A673 (cell line): ENCODE results near the gene CYP4F12. TPM values are rescaled to one million over a fixed set of nuclear protein-coding genes. Genes with fewer than 3 reads are reported as not detected.

Experiments used
- BruUV-seq: library from RNA; stranded (reverse); fragments of 400-500 nt; replicated peaks from 2 replicates; lab custom pipeline; 2021; lab: Mats Ljungman, UMichigan
- CTCF ChIA-PET: fragments of 300-600 bp; sonication (Branson Sonifier 250); formaldehyde crosslinking; loops from one replicate; lab custom pipeline; 2022; ENCODE audit warnings: antibody characterized with exemption; lab: Charles Lee
- POLR2A ChIA-PET: fragments of 300-600 bp; sonication (Branson Sonifier 250); formaldehyde crosslinking; loops from one replicate; lab custom pipeline; 2022; ENCODE audit warnings: antibody characterized with exemption; ENCODE audit not compliant: low non-redundant PET; lab: Charles Lee
- DNase-seq: peaks from one replicate; pipeline ENCODE4 v3.0.0-alpha.2; 2015; ENCODE audit warnings: low spot score
- H3K27ac ChIP-seq: fragments of 200-600 bp; sonication (generic); 2 replicates; pipeline ENCODE4 v1.5.1; 2016; ENCODE audit warnings: mixed run types, low read depth, mild to moderate bottlenecking, mixed read lengths, antibody characterized with exemption, low read length; ENCODE audit not compliant: poor library complexity, severe bottlenecking
- H3K27me3 ChIP-seq: fragments of 200-600 bp; sonication (generic); replicated peaks from 2 replicates; pipeline ENCODE4 v1.6.1; 2017; ENCODE audit warnings: mixed run types, low read depth, mild to moderate bottlenecking, mixed read lengths, antibody characterized with exemption, low read length; ENCODE audit not compliant: insufficient read depth, poor library complexity
- H3K36me3 ChIP-seq: fragments of 200-600 bp; sonication (generic); 2 replicates; pipeline ENCODE4 v1.6.1; 2016; ENCODE audit warnings: mixed run types, mild to moderate bottlenecking, mixed read lengths, antibody characterized with exemption, low read length; ENCODE audit not compliant: insufficient read depth, poor library complexity, severe bottlenecking
- H3K4me1 ChIP-seq: fragments of 200-600 bp; sonication (generic); 2 replicates; pipeline ENCODE4 v1.6.1; 2017; ENCODE audit warnings: mixed run types, mild to moderate bottlenecking, mixed read lengths, antibody characterized with exemption, low read length; ENCODE audit not compliant: insufficient read depth, poor library complexity, severe bottlenecking
- H3K4me3 ChIP-seq: fragments of 200-600 bp; sonication (generic); 2 replicates; pipeline ENCODE4 v1.5.1; 2016; ENCODE audit warnings: low read depth, mixed run types, mild to moderate bottlenecking, mixed read lengths, low read length; ENCODE audit not compliant: poor library complexity, severe bottlenecking
- H3K9me3 ChIP-seq: fragments of 200-600 bp; sonication (generic); 2 replicates; pipeline ENCODE4 v1.6.1; 2016; ENCODE audit warnings: mixed run types, low read depth, mild to moderate bottlenecking, mixed read lengths, antibody characterized with exemption, low read length; ENCODE audit not compliant: poor library complexity, severe bottlenecking
- CTCF ChIP-seq: fragments of 300-800, 200-600 bp; sonication (generic); conservative IDR thresholded peaks from 2 replicates; pipeline ENCODE4 v1.5.1; 2017; ENCODE audit warnings: low read depth, mild to moderate bottlenecking, antibody characterized with exemption, low read length, moderate library complexity, mixed read lengths
- EZH2 ChIP-seq: fragments of 200-600 bp; sonication (generic); IDR thresholded peaks from 2 replicates; pipeline ENCODE4 v1.6.1; 2017; ENCODE audit warnings: borderline replicate concordance, low read depth, mild to moderate bottlenecking, mixed read lengths, antibody characterized with exemption, low read length; ENCODE audit not compliant: poor library complexity, severe bottlenecking
- intact Hi-C: fragments of 100-400 bp; cut with micrococcal nuclease; formaldehyde crosslinking; loops from one replicate; pipeline ENCODE4 v1.10.0; 2022; ENCODE audit not compliant: unreplicated experiment
- total RNA-seq: library from RNA; stranded (reverse); gene quantifications from 2 replicates; pipeline ENCODE4 v1.2.3, GENCODE V29; 2021

Gene CYP4F12
- total RNA-seq, 1 experiment from 2014 or later: not detected

GRCh38 chr19:15740785-15741184, 67.9 kb downstream of the CYP4F12 start:
- intact Hi-C loops: no loop called here
- H3K27me3 ChIP-seq: peaks cover 30% of the 10 kb centered on the region
- ChIA-PET CTCF (no interaction called here), POLR2A (no interaction called here)
- TF ChIP-seq CTCF (no peak), EZH2 (no peak)
- no TSS peak for BruUV-seq
- no peaks in the 10 kb centered on the region for H3K4me1 ChIP-seq
- no peak for DNase-seq
- H3K9me3 ChIP-seq: no peaks in the 10 kb centered on the region
- no peak overlapping the region for H3K27ac ChIP-seq
- no peaks in the 10 kb centered on the region for H3K36me3 ChIP-seq
- H3K4me3 ChIP-seq: no peak overlapping the region

Other genes with a start within 250 kb of the CYP4F12 start
- gene WIZ, start 223.1 kb upstream of the CYP4F12 start, total RNA-seq: 72.3 and 73.7 TPM in 2 replicates
- gene RASAL3, start 208.5 kb upstream of the CYP4F12 start, total RNA-seq: 1.1 TPM in 2 replicates
- 3.5 and 4.7 TPM in 2 replicates for gene PGLYRP2, start 193.6 kb upstream of the CYP4F12 start, total RNA-seq
- 78.3 and 79.7 TPM in 2 replicates for gene CYP4F22, start 164.6 kb upstream of the CYP4F12 start, total RNA-seq
- gene CYP4F8, start 57.9 kb upstream of the CYP4F12 start, total RNA-seq: not detected in 2 replicates
- gene CYP4F3, start 32.2 kb upstream of the CYP4F12 start, total RNA-seq: not detected in 2 replicates
- not detected in 2 replicates for gene OR10H2, start 54.9 kb downstream of the CYP4F12 start, total RNA-seq
- not detected in 2 replicates for gene OR10H3, start 64.9 kb downstream of the CYP4F12 start, total RNA-seq
- not detected in 2 replicates for gene OR10H5, start 114.6 kb downstream of the CYP4F12 start, total RNA-seq
- not detected in 2 replicates for gene OR10H1, start 142.6 kb downstream of the CYP4F12 start, total RNA-seq
- gene CYP4F2, start 225.0 kb downstream of the CYP4F12 start, total RNA-seq: not detected in 2 replicates